OCI-M2 (cell line): ENCODE data around the gene KLHL29.

Experiments used
- DNase-seq: peaks from one replicate; lab custom pipeline; 2025; ENCODE audit not compliant: unreplicated experiment; lab: John Stamatoyannopoulos, UW

Gene KLHL29

GRCh38 chr2:23601301-23601965 is 216.5 kb downstream of the KLHL29 start:
- DNase-seq: no peak

GRCh38 chr2:23602116-23602515 is 217.1 kb downstream of the KLHL29 start:
- DNase-seq: no peak

GRCh38 chr2:23603156-23603555 is 218.2 kb downstream of the KLHL29 start:
- DNase-seq: no peak

- no peak for DNase-seq
Measured at GRCh38 chr2:23603581-23603980, 218.6 kb downstream of the KLHL29 start.

- DNase-seq: no peak
Measured at GRCh38 chr2:23604731-23605130, 219.8 kb downstream of the KLHL29 start.

GRCh38 chr2:23605236-23605635 is 220.3 kb downstream of the KLHL29 start:
- no peak for DNase-seq

- DNase-seq: no peak
Measured at GRCh38 chr2:23606196-23606595, 221.2 kb downstream of the KLHL29 start.

- DNase-seq: no peak
Measured at GRCh38 chr2:23606968-23607367, 222.0 kb downstream of the KLHL29 start.

GRCh38 chr2:23607925-23608324 is 222.9 kb downstream of the KLHL29 start:
- no peak for DNase-seq

- no peak for DNase-seq
Measured at GRCh38 chr2:23609254-23609653, 224.3 kb downstream of the KLHL29 start.

GRCh38 chr2:23611839-23612238 is 226.9 kb downstream of the KLHL29 start:
- no peak for DNase-seq

- no peak for DNase-seq
Measured at GRCh38 chr2:23614701-23615100, 229.7 kb downstream of the KLHL29 start.

GRCh38 chr2:23615216-23616020 is 230.4 kb downstream of the KLHL29 start:
- no peak for DNase-seq

GRCh38 chr2:23616630-23617029 is 231.7 kb downstream of the KLHL29 start:
- no peak for DNase-seq

- DNase-seq: no peak
Measured at GRCh38 chr2:23617167-23617810, 232.3 kb downstream of the KLHL29 start.

- DNase-seq: no peak
Measured at GRCh38 chr2:23617811-23618215, 232.8 kb downstream of the KLHL29 start.

GRCh38 chr2:23618265-23618664 is 233.3 kb downstream of the KLHL29 start:
- DNase-seq: no peak

GRCh38 chr2:23618794-23619530 is 234.0 kb downstream of the KLHL29 start:
- no peak for DNase-seq

- DNase-seq: no peak
Measured at GRCh38 chr2:23619941-23620340, 235.0 kb downstream of the KLHL29 start.

GRCh38 chr2:23620841-23621341 is 235.9 kb downstream of the KLHL29 start:
- no peak for DNase-seq

GRCh38 chr2:23621616-23622015 is 236.6 kb downstream of the KLHL29 start:
- DNase-seq: no peak
